Stimulated activated CD4-positive, alpha-beta T cell treated with anti-CD3 and anti-CD28 coated beads, Interleukin-1b, Interleukin-23, amount 100 ng/mL, for 24 hours (primary cell): Measurements from ENCODE around the gene CD151.

Experiments
- DNase-seq, 4 experiments: peaks; one replicate each; pipeline ENCODE4 v3.0.0-alpha.2; 2020; ENCODE audit warnings: low read depth in 4 of 4, low spot score in 1 of 4

CD151 gene

DNA sequence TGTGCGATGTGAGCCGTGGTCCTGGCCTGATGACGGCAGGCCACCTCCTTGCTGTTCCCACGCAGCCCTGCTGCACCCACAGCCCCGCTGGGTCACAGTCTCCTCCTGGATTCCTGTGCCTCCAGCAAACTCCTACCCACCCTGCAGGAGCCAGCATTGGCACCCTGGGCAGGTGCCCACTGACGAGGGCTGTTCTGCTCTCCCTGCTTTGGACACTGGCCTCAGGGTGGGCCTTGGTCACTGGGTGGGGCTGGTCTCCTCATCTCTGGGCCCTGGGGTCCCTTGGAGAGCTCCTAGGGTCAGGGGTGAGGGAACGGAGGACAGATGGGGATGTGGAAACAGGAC lies 22.6 kb downstream of the CD151 start:
- no peak for DNase-seq

DNA sequence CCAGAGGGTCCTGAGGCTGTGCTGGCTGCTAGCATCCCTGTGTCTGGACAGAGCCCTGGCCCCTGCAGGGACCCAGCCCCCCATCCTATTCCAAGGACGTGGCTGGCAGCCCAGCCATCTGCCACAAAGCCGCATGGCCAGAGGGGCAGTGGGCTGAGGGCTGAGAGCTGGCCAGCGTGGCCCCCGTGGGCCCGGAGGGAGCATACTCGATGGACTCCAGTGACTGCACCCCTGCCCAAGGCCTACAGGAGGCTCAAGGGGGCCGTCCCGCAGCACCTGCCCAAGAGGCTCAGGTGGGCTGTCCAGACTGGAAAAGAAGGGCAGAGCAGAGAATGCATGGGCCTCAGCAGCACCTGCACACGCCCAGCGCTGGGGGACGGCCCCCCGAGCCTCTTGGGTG lies 23.0 kb downstream of the CD151 start:
- DNase-seq, result no peak

DNA sequence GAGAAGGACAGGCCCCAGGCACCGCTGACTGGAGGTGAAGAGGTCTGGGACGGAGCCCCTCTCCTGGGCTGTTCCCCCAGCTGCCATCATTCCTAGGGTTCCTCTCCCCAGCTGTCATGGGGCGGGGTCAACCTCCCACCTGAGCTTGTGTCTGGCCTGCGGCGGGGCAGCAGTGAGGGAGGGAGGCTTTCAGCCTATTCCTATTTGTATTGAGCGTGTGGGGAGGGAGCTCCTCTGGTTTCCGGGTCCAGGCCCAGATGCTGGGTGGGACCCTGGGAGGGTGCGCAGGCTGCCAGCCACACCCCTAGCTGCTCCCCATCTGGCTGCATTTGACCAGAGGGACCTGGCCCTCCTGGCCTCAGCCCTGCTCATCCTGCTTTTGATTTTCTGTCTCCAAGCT lies 23.6 kb downstream of the CD151 start:
- DNase-seq, result no peak

DNA sequence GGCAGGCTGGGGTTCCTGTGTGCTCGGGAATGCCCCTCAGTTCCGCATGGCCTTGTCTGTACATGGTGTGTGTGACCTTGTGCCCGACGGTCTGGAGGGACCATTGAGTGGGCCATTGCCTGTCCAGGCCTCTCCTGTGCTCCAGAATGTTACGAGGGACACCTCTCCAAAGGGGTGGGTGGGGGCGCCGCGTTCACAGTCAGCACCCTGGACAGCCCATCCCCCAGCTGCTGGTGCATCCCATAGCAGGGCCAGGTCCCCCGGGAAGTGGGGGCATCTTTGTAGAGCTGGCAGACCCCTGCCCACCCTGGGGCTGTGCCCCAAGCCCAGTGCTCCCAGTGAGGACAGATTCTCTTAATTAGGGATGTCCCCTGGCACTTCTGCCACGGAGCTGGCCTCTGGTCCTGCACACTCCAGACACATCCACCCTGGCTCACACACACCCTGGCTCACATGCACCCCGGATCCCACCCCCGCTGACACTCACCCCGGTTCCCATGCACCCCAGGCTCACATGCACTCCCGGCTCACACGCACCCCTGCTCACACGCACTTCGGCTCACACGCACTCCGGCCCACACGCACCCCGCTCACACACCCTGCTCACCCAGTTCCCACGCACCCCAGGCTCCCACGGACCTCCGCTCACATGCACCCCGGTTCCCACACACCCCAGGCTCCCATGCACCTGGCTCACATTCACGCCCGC lies 25.5 kb downstream of the CD151 start:
- no peak for DNase-seq

DNA sequence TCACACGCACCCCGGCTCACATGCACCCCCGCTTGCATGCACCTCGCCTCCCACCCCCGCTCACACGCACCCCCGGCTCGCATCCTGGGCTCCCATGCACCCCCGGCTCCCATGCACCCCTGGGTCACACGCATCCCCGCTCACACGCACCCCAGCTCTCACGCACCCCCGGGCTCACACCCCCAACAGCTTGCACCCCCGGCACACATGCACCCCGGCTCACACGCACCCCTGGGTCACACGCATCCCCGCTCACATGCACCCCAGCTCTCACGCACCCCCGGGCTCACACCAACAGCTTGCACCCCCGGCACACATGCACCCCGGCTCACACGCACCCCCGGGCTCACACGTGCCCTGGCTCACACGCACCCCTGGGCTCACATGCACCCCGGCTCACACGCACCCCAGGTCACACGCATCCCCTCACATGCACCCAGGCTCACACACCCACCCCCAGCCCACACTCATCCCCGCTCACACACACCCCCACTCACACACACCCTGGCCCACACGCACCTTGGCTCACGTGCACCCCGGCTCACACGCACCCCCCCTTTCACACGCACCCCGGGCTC lies 26.1 kb downstream of the CD151 start:
- no peak for DNase-seq

DNA sequence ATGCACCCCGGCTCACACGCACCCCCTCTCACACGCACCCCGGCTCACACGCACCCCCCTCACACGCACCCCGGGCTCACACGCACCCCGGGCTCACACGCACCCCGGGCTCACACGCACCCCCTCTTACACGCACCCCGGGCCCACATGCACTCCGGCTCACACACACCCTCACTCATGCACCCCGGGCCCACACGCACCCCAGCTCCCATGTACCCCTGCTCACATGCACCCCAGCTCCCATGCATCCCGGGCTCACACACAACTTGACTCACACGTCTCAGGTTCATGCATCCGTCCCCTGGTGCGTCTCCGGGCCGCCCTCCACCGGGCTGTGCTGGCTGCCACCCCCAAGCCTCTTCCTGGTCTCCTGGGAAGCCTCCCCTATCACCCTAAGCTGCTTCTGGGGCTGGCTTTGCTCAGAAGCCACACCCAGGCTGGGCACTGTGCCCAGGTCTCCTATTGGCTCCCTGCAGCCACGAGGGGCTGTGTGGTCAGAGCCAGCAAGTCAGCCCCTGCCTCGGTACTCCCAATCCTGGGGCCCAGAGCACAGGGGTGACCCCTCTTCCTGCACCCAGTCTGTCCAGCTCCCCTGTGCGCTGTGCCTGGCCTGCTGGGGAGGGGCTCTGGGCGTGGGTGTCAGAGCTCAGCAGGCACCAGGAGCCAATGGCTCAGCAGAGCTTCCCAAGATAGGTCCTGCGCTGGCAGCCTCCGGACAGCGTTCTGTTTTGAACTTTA lies 26.8 kb downstream of the CD151 start:
- DNase-seq, result no peak

DNA sequence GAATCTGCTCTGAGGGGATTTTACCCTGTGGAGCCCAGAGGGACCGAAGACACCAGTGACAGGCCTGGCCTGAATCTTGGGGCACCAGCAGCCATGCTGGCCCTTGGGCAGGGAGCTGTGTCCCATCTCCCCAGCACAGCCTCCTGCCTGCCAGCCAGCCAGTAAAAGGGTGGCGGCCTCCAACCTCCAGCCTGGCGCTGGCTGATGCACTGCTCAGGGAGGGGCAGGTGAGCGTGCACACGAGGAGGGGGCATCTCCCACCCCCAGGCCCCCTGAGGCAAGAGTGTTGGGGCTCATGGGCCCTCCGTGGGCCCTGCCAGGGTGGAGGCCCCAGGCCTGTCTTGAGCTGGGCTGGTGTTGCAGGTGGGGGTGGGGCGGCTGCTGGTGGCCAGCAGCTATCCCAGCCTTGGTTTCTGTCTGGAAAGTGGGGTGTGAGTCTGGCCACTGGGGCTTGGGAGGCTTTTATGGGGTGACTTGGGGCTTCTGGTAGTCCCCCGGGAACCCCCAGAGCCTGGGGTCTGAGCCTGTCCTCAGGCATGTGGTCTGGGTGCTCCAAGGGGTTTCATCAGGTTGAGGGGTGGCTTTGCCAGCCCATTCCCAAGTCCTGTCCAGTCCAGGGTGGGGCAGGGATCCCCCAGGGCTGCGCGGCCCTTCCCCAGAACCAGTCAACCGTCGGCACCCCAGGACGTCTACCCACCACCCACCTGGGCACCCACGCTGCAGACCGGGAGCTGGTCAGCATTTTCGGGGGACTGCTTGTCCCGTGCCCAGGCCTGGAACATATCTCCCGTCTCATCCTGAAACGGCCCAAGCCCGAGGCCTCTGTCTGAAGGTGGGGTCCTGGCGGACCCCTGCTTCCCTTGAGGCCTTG lies 27.7 kb downstream of the CD151 start:
- no peak for DNase-seq

DNA sequence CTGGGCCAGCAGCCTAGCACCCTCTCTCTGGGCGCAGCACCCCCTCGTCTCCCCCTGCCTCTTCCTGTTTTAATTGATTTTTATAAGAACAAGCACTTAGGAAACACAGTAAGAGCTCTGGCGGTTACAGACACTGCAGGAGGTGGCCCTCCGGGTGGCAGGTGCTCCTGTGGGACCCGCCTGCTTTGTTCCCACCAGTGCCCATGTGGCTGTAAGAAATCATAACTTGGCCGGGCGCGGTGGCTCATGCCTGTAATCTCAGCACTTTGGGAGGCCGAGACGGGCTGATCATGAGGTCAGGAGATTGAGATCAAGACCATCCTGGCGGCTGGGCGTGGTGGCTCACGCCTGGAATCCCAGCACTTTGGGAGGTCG lies 28.3 kb downstream of the CD151 start:
- no peak for DNase-seq

DNA sequence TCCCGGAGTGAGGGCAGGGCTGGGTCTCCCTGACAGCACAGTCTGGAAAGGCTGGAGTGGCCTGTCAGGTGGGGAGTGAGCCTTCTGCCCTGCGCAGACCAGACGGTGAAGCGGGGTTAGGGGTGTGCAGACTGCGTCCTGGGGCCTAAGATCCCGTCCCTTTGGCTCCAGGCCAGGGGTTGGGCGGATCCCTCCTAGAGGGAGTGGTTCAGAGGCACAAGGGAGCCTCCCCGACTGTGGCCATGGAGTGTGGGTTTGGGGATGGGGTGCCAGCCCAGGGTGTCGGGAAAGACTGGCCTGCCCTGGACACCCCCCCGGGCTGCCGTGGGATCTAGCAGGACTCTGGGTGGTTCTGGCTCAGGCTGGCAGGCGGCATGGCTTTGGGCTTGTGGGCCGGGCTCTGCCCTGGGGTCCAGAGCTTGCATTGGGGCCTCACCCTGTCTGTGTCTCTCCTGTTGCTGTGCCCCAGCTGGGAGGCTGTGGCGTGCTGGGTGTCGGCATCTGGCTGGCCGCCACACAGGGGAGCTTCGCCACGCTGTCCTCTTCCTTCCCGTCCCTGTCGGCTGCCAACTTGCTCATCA lies 29.4 kb downstream of the CD151 start:
- DNase-seq, result no peak

DNA sequence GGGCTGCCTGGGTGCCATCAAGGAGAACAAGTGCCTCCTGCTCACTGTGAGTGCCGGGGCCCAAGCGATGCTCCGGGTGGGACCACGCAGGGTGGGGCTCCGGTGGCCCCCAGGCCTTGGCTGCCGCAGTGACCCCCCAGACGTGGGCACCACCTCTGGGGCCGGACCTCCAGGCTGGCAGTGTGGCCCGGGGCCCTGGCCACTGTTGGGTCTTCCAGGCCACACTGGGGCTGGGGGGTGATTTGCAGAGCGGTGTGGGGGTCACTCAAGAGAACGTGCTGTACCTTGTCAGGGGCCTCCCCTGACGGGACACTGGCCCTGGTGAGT lies 29.9 kb downstream of the CD151 start:
- DNase-seq, result no peak

DNA sequence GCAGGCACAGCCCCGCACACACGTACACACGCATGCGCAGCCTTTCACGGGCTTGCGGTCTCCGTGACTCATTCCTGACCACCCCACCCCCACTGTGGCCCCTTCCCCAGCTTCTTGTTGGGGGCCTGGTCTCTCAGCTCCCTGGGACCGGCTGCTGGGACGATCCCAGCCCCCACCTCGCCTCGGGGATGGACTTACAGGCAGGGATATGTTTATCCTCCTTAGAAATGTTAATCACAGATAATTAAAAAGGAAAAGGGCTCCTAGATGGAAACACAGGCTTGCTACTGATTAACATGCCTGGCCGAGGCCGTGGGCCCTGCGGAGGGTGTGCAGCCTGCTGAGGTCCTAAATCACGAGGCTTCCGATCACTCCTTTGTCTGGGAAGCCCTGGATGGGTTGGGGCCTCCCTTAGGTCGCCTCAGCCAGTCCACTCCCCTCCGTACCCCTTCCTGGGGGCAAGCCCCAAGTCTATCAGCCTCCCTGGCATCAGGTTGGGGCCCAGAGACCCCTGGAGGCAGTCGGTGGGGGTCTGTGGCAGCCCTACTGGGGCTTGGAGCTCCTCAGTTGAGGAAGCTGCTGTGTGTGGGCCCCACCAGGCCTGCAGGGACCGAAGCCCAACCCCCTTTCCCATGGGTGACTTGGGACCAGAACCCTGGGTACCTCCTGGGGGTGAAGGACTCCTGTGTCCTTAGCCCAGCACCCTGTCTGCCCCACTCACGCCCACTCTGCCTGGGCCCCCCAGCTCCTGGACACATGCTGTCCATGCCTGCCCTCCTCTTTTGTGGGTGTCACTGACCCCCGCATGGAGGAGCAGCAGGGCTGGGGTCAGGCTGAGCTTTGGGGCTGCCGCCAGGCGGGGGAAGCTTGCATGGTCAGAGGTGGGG lies 30.5 kb downstream of the CD151 start:
- no peak for DNase-seq

DNA sequence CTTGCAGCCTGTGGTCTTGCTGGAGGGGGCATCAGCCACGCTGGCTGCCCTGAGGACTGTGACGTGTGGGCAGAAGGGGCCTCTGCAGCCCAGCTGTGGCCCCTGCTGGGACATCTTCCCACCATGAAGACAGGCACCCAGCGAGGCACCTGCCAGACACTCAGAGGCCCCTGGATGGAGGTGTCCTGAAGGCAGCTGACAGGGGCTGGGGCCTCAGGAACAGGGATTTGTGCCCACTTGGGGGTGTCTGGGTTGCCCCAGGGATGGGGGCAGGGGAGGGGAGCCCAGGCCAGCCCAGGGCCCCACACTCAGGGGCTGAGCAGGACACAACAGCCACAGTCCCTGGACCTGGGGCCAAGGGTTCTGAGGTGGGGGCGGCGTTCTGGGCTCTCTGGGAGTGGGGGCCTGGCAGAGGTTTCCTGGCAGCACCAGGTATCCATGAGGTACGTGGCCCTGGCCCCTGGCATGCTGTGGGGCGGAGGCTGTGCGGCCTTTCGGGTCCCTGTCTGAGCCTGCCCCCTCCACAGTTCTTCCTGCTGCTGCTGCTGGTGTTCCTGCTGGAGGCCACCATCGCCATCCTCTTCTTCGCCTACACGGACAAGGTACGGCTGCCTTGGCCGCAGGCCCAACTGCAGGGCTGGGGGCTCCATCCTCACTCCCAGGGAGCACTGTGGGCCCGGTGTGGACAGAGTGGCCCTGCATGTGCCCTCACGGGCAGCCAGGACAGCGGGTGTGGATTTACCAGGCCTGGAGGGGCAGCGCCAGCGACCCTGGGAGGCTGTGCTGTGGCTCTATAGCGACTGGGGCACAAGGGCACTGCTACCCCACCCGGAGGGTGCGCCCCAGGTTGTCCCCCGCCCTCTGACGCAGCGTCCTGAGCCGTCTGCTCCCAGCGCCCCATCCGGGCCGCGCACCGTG lies 31.4 kb downstream of the CD151 start:
- no peak for DNase-seq

DNA sequence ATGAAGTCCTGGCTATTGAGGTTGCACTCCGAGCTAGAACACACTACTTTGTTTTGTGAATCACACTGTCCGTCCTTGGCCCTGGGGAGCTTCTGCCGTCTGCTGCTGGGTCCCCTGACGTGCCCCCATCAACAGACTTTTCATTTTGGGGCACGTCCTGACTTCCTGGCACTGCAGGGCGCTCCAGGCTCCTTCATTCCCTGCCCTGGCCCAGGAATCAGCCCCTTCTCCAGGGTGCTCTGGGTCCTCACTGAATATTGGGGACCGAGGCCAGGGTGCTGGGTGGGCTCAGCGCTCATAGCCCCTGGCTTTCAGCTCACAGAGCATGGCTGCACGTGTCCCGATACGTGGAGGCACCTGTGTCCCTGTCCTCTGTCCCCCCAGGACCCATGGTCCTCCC lies 32.1 kb downstream of the CD151 start:
- DNase-seq, result no peak

DNA sequence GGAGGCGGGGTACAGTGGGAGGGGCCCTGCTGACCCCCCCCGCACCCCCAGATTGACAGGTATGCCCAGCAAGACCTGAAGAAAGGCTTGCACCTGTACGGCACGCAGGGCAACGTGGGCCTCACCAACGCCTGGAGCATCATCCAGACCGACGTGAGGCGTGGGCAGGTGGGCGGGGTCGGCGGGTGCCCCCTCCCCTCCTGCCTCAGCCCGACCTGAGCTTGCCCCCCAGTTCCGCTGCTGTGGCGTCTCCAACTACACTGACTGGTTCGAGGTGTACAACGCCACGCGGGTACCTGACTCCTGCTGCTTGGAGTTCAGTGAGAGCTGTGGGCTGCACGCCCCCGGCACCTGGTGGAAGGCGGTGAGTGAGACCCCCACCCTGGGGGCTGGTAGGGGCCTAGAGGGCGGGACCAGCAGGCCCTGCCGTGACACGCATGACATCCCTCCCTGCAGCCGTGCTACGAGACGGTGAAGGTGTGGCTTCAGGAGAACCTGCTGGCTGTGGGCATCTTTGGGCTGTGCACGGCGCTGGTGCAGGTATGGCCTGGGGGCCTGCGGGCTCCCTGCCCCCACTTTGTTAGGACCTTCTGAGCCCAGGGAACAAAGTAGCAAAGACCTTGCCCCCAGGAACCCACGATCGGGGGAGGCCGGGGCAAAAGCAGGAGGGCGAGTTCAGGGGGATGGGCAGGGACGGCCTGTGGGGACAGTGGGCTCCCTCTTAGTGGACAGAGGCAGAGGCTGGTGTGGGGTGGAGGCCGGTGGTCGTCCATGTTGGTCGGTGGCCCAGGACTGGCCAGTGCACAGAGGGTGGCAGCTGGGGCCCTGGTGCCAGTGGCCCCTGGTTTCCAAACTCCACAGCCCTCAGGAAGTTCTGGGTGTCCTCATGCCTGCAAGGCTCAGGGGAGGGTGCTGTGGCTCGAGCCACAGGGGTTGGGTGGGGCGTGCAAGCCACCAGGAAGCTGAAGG lies 33.0 kb downstream of the CD151 start:
- no peak for DNase-seq

DNA sequence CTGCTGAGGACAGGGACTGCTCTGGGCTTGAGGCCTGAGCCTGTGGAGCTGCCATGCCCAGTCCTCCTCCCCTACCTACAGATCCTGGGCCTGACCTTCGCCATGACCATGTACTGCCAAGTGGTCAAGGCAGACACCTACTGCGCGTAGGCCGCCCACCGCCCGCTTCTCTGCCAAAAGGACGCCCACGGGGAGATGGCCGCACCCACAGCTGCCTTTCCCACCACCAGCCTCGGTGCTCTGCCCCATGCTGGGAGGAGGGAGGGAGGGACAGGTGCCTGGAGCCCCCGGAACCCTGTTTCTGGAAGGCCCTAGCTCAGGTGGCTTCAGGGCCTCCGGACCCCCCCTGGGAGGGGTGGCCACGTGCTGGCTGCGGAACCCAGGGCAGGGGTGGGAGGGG lies 33.7 kb downstream of the CD151 start:
- DNase-seq, result no peak

DNA sequence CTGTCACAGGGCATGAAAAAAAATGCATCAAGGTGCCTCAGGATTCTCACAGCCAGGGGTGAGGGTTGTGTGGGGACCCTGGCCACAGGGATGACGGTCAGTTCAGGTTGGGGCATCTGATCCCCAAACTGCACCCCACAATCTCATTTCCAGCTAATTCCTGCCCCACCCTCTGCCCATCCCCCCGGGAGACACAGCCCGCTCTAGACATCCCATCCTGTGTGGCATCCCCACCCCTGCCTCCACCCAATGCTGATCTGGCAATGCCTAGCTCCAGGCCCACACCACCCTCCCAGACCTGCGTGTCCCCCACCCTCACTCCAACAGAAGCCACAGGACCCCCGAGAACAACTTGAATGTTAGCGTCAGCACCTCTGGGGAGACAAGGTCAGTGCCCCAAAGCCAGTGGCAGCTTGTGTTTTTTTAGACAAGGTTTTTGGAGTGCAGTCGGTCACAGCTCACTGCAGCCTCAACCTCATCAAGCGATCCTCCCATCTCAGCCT lies 35.2 kb downstream of the CD151 start:
- no peak for DNase-seq

DNA sequence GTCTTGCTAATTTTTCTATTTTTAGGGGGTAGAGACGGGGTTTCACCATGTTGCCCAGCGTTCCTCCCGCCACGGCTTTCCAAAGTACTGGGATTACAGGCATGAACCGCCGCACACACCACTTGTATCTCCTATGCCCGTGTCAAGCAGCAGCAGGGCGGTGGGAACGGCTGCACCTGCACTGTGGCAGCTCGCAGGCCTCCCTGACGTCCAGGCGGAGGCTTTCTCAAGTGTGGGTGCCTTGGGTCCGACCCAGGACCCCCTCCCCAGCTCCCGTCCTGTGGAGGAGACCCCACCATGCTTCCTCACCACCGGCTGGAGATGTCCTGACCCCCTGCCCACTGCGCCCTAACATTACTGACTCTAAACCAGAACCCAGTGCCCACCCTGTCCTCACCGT lies 35.6 kb downstream of the CD151 start:
- no peak for DNase-seq

DNA sequence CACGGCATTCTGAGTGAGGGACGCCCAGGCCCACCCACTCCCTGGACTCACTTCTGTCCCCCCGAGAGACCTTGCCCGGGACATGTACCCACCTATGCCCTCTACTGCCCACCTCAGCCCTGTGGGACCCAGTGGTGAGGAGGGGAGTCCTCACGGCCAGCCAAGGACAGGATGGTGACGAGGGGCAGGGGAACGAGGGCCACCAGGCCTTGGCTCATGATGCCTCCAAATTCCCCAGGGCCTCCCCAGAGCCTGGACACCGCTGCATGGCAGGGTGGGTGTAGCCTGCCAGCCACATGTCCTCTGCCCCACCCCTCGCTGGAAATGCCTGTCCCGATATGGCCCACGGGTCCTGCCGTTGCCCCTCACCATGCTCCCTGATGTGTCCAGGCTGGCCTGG lies 36.0 kb downstream of the CD151 start:
- no peak for DNase-seq
